NCI-H748 (cell line): ENCODE data around the gene HARBI1.

Source experiments
- DNase-seq: peaks from one replicate; lab custom pipeline; 2025; ENCODE audit not compliant: unreplicated experiment; lab: John Stamatoyannopoulos, UW

The HARBI1 gene

GRCh38 chr11:46617134-46617971 lies at the start of gene HARBI1, which contains the start of gene ATG13:
HARBI1 (minus strand) TSS chr11:46617227; CDS start chr11:46616237, 990 bp downstream.
ATG13 (plus strand) TSS chr11:46617553; CDS start chr11:46644292, 26,739 bp downstream.
- peak; percentile 93 for DNase-seq

- no peak for DNase-seq
Observed at GRCh38 chr11:46666516-46666915, 49.5 kb upstream of the HARBI1 start.

GRCh38 chr11:46665356-46665755 lies 48.3 kb upstream of the HARBI1 start:
- DNase-seq: no peak

- DNase-seq: no peak
Observed at GRCh38 chr11:46664612-46665011, 47.6 kb upstream of the HARBI1 start.

GRCh38 chr11:46663277-46663940 lies 46.4 kb upstream of the HARBI1 start:
- DNase-seq: no peak

GRCh38 chr11:46662366-46662765 lies 45.3 kb upstream of the HARBI1 start:
- no peak for DNase-seq

GRCh38 chr11:46661836-46662235 lies 44.8 kb upstream of the HARBI1 start:
- no peak for DNase-seq

GRCh38 chr11:46659908-46660307 lies 42.9 kb upstream of the HARBI1 start:
- no peak for DNase-seq

- no peak for DNase-seq
Observed at GRCh38 chr11:46658259-46658658, 41.2 kb upstream of the HARBI1 start.

GRCh38 chr11:46657186-46657585 lies 40.2 kb upstream of the HARBI1 start:
- no peak for DNase-seq

GRCh38 chr11:46655631-46656030 lies 38.6 kb upstream of the HARBI1 start:
- DNase-seq: no peak

- no peak for DNase-seq
Observed at GRCh38 chr11:46649180-46649738, 32.2 kb upstream of the HARBI1 start.

- DNase-seq: no peak
Observed at GRCh38 chr11:46643986-46644385, 27.0 kb upstream of the HARBI1 start.

- no peak for DNase-seq
Observed at GRCh38 chr11:46643531-46643930, 26.5 kb upstream of the HARBI1 start.

GRCh38 chr11:46642627-46643335 lies 25.8 kb upstream of the HARBI1 start:
- DNase-seq: no peak

- no peak for DNase-seq
Observed at GRCh38 chr11:46641639-46642038, 24.6 kb upstream of the HARBI1 start.

- DNase-seq: no peak
Observed at GRCh38 chr11:46640036-46640788, 23.2 kb upstream of the HARBI1 start.

- no peak for DNase-seq
Observed at GRCh38 chr11:46639197-46639839, 22.3 kb upstream of the HARBI1 start.

GRCh38 chr11:46637546-46637945 lies 20.5 kb upstream of the HARBI1 start:
- no peak for DNase-seq

GRCh38 chr11:46635557-46636139 lies 18.6 kb upstream of the HARBI1 start:
- DNase-seq: no peak
